Parathyroid adenoma (tissue), 2 donors: ENCODE measurements around the gene FREM1.

Experiments
- H2AFZ ChIP-seq: fragments of 300-600 bp; sonication (generic); one replicate; pipeline ENCODE4 v1.7.0; 2017; ENCODE audit warnings: antibody characterized with exemption, mild to moderate bottlenecking
- H3K27ac ChIP-seq: fragments of 300-600 bp; sonication (generic); one replicate; pipeline ENCODE4 v1.7.0; 2017
- H3K27me3 ChIP-seq: fragments of 300-600 bp; sonication (generic); one replicate; pipeline ENCODE4 v1.7.0; 2017; ENCODE audit warnings: low read length; ENCODE audit not compliant: control insufficient read depth, insufficient read depth
- H3K36me3 ChIP-seq: fragments of 300-600 bp; sonication (generic); one replicate; pipeline ENCODE4 v1.7.0; 2017; ENCODE audit warnings: low read length; ENCODE audit not compliant: control insufficient read depth, insufficient read depth
- H3K4me1 ChIP-seq: fragments of 300-600 bp; sonication (generic); one replicate; pipeline ENCODE4 v1.7.0; 2017; ENCODE audit warnings: control low read depth
- H3K4me2 ChIP-seq: fragments of 300-600 bp; sonication (generic); one replicate; pipeline ENCODE4 v1.7.0; 2017; ENCODE audit warnings: low read length
- H3K4me3 ChIP-seq: fragments of 300-600 bp; sonication (generic); one replicate; pipeline ENCODE4 v1.7.0; 2017; ENCODE audit warnings: low read depth, low read length
- H3K79me2 ChIP-seq: fragments of 300-600 bp; sonication (generic); one replicate; pipeline ENCODE4 v1.7.0; 2017; ENCODE audit warnings: control low read depth
- H3K9ac ChIP-seq: fragments of 300-600 bp; sonication (generic); one replicate; pipeline ENCODE4 v1.7.0; 2017; ENCODE audit warnings: mild to moderate bottlenecking
- H3K9me3 ChIP-seq: fragments of 300-600 bp; sonication (generic); one replicate; pipeline ENCODE4 v1.7.0; 2017; ENCODE audit warnings: low read length; ENCODE audit not compliant: control insufficient read depth
- CTCF ChIP-seq: fragments of 300-600 bp; sonication (generic); IDR thresholded peaks from one replicate; pipeline ENCODE4 v1.7.0; 2017; ENCODE audit warnings: antibody characterized with exemption, mild to moderate bottlenecking
- donor health status: primary hyperparathyroidism.

The FREM1 gene

GRCh38 chr9:14911046-14911445 lies 818 bp upstream of the FREM1 start:
- no peak for TF ChIP-seq CTCF
- H3K79me2 ChIP-seq: no peaks in the 10 kb centered on the region
- no peak overlapping the region for H2AFZ ChIP-seq
- H3K36me3 ChIP-seq: no peaks in the 10 kb centered on the region
- H3K27me3 ChIP-seq: no peaks in the 10 kb centered on the region
- H3K4me3 ChIP-seq: no peak overlapping the region
- no peak overlapping the region for H3K9ac ChIP-seq
- no peak overlapping the region for H3K27ac ChIP-seq
- no peaks in the 10 kb centered on the region for H3K9me3 ChIP-seq
- no peaks in the 10 kb centered on the region for H3K4me1 ChIP-seq
- H3K4me2 ChIP-seq: no peak overlapping the region

GRCh38 chr9:14909601-14909960 lies 647 bp downstream of the FREM1 start:
- no peak overlapping the region for H3K27ac ChIP-seq
- H3K27me3 ChIP-seq: no peaks in the 10 kb centered on the region
- no peaks in the 10 kb centered on the region for H3K36me3 ChIP-seq
- H3K79me2 ChIP-seq: no peaks in the 10 kb centered on the region
- no peak for TF ChIP-seq CTCF
- H3K4me2 ChIP-seq: no peak overlapping the region
- no peak overlapping the region for H2AFZ ChIP-seq
- no peaks in the 10 kb centered on the region for H3K4me1 ChIP-seq
- no peak overlapping the region for H3K9ac ChIP-seq
- H3K9me3 ChIP-seq: no peaks in the 10 kb centered on the region
- H3K4me3 ChIP-seq: no peak overlapping the region

- Histone ChIP-seq H2AFZ (no peak overlapping the region), H3K4me2 (no peak overlapping the region), H3K9ac (no peak overlapping the region), H3K9me3 (no peaks in the 10 kb centered on the region), H3K36me3 (no peaks in the 10 kb centered on the region), H3K27me3 (no peaks in the 10 kb centered on the region), H3K4me3 (no peak overlapping the region), H3K4me1 (no peaks in the 10 kb centered on the region), H3K79me2 (no peaks in the 10 kb centered on the region), H3K27ac (no peak overlapping the region)
- no peak for TF ChIP-seq CTCF
These were observed 1.0 kb downstream of the FREM1 start for GRCh38 chr9:14909181-14909580.

GRCh38 chr9:14908295-14909180 lies 1.7 kb downstream of the FREM1 start:
- no peak overlapping the region for H3K27ac ChIP-seq
- no peak overlapping the region for H3K4me2 ChIP-seq
- TF ChIP-seq CTCF: no peak
- H3K27me3 ChIP-seq: no peaks in the 10 kb centered on the region
- no peak overlapping the region for H3K9ac ChIP-seq
- H3K79me2 ChIP-seq: no peaks in the 10 kb centered on the region
- H3K9me3 ChIP-seq: no peaks in the 10 kb centered on the region
- no peak overlapping the region for H3K4me3 ChIP-seq
- H2AFZ ChIP-seq: no peak overlapping the region
- no peaks in the 10 kb centered on the region for H3K36me3 ChIP-seq
- no peaks in the 10 kb centered on the region for H3K4me1 ChIP-seq

GRCh38 chr9:14907696-14908095 lies 2.5 kb downstream of the FREM1 start:
- H3K4me3 ChIP-seq: no peak overlapping the region
- H3K27ac ChIP-seq: no peak overlapping the region
- no peaks in the 10 kb centered on the region for H3K79me2 ChIP-seq
- H3K9ac ChIP-seq: no peak overlapping the region
- no peaks in the 10 kb centered on the region for H3K27me3 ChIP-seq
- no peak for TF ChIP-seq CTCF
- H2AFZ ChIP-seq: no peak overlapping the region
- H3K9me3 ChIP-seq: no peaks in the 10 kb centered on the region
- H3K4me2 ChIP-seq: no peak overlapping the region
- no peaks in the 10 kb centered on the region for H3K4me1 ChIP-seq
- H3K36me3 ChIP-seq: no peaks in the 10 kb centered on the region
